COLO668 (cell line): ENCODE data around the gene CCDC141.
"Not testable (repeated sequence)": the region's sequence is repeated elsewhere in the genome, so short reads cannot be mapped to it uniquely, and the experiment has no call there.

Experiments
- DNase-seq: peaks from one replicate; lab custom pipeline; 2025; ENCODE audit not compliant: unreplicated experiment; lab: John Stamatoyannopoulos, UW

Gene CCDC141

DNA sequence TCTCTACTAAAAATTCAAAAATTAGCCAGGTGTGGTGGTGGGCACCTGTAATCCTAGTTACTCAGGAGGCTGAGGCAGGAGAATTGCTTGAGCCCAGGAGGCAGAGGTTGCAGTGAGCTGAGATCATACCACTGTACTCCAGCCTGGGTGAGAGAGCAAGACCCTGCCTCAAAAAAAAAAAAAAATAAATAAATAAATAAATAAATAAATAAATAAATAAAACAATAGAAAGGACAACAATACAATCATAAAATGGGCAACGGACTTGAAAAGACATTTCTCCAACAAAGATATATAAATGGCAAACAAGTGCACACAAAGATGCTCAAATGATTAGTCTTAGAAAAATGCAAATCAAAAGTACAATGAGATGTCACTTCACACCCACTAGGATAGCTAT lies 60.5 kb downstream of the CCDC141 start:
- DNase-seq, result not testable (repeated sequence)

DNA sequence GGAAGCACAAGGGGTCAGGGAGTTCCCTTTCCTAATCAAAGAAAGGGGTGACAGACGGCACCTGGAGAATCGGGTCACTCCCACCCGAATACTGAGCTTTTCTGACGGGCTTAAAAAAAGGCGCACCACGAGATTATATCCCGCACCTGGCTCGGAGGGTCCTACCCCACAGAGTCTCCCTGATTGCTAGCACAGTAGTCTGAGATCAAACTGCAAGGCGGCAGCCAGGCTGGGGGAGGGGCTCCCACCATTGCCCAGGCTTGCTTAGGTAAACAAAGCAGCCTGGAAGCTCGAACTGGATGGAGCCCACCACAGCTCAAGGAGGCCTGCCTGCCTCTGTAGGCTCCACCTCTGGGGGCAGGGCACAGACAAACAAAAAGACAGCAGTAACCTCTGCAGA lies 67.3 kb downstream of the CCDC141 start:
- not testable (repeated sequence) for DNase-seq

DNA sequence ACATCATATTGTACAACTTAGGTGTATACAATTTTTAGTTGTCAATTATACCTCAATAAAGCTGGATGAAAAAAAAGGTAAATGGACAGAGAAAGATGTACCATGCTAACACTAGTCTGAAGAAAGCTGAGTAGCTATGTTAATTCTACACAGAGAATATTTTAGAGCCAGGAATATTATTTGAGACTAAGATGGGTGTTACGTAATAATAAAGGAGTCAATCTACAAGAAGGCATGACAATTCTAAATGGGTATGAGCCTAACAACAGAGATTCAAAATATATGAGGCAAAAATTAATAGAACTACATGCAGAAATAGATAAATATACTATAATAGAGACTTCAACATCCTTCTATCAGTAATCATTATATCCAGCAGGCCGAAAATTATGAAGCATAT lies 69.1 kb downstream of the CCDC141 start:
- no peak for DNase-seq

GRCh38 chr2:178978667-178979066 lies 71.3 kb downstream of the CCDC141 start:
- no peak for DNase-seq

GRCh38 chr2:178976351-178976750 lies 73.6 kb downstream of the CCDC141 start:
- DNase-seq, result no peak

GRCh38 chr2:178962805-178963433 lies 87.0 kb downstream of the CCDC141 start:
- no peak for DNase-seq

DNA sequence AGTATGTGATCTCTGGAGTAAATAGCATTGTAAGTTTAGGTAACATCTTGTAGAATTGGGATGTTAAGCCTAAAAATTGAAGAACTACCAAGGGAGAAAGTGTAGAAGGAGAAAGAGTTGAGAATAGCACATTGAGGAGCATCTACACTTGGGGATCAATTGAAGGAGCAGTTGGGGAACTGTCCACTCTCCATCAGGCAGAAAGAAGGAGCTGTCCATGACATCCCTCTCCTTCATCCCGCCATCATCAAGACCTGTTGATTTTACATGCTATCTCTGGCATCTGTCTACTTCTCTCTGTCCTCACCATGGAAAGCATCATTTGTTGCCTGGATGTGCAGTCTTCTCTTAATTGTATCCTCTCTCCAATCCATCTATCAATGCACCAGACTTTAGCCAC lies 87.8 kb downstream of the CCDC141 start:
- DNase-seq, result no peak

DNA sequence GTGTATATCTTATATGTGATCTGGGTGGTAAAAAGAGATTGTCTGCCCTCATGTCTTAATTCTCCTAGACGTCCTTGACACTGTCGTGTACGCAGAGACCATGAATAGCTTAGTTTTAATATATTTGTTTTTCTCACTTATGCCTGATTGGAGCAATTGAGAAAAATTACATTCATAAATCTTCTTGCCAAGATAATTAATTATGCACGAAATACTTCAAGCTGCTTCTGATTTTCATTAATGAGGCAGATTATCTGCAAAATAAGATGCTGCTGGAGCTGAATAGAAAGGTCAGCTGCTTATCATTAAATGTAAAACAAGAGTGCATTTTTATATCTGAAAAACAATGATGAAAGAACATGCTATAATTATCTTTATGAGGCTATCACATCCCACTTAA lies 95.9 kb downstream of the CCDC141 start:
- no peak for DNase-seq

GRCh38 chr2:178951266-178952006 lies 98.5 kb downstream of the CCDC141 start:
- DNase-seq, result no peak

DNA sequence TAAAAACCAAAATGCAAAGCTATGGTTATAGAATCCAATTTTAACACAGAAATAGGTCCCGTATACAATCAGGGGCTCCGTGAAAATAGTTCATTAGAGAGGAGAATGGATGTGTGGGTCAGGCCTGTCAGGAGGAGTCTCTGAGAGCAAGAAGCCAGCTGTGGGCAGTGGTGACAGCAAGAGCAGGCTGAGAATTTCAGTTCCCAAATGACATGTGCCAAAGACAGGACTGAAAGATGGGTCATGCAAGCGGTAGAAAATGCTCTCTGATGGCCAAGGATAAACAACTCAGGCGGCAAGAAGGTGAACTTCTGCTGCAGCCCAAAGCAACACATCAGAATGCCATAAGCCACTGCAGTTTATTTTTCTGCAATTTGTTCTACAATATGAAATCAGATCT lies 100.4 kb downstream of the CCDC141 start:
- no peak for DNase-seq

DNA sequence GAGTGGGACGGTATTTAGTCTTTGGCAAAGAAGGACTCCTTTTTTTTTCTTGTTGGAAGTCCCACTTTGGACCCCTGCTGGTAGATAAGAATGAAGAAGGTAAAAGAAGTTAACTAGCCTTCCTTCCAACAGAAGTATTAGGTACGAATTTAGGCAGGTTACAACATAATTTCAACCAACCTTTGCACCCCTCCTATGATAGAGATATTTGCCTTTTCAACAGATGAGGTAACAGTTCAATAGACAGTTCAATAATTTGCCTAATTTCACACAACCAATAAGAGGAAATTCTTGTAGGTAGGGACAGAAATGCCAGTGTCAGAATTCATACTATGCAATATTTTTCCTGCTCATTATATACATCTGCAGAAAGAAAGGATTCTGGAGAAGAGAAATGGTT lies 100.8 kb downstream of the CCDC141 start:
- no peak for DNase-seq

- DNase-seq, result no peak
These were observed 102.9 kb downstream of the CCDC141 start for GRCh38 chr2:178947006-178947405.

DNA sequence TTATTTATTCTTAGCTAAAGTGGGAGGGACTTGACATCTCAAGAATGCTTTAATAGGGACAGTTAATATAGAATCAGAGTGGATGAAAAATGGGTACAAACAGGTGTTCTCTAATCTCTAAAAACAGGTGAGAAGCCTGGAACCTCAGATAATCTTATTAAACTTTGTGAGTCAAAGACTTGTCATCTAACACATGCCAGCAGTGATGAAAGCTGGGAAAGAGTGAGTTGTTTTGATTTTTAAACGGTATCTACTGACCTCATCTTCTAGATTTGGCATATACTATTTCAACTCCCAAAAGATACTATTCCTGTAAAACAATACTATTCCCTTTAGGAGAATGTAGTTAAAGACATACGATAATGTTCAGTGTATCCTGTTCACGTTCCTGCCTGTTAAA lies 103.4 kb downstream of the CCDC141 start:
- no peak for DNase-seq

DNA sequence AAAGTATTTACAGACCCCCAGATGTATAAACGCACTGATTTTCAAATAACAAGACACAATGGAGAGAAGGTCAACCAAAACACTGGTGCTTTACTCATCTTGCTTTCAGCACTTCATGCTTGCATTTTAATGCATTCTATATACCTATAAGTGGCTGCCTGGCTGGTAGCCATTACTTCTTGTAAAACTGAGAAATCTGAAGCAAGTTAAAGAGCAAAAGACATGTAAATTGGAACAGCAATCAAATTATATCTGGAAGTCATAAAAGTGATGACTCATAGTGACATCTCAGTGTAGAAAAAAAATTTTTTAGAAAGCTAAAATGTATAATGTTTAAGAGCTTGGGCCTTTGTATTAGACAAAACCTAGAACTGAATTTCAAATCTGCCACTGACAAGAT lies 106.2 kb downstream of the CCDC141 start:
- DNase-seq, result no peak

DNA sequence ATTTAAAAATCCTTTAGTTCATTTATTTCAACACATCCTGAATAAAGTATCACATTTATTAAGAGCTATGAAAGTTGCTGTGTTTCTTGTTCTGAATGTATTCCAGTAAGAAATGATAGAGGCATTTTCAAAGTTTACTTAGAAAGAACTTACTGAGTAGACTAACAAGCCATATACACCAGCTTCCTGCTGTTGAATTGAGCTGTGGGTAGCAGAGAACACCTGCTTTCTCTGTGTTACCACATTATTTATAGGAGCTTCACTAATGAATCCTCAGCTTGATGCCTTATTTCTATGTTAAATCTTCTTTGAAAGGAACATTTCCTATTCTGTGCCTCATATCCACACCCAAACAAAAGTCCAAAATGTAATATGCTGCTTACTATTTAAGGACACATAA lies 115.4 kb downstream of the CCDC141 start:
- no peak for DNase-seq

GRCh38 chr2:178933493-178933892 lies 116.4 kb downstream of the CCDC141 start:
- no peak for DNase-seq

DNA sequence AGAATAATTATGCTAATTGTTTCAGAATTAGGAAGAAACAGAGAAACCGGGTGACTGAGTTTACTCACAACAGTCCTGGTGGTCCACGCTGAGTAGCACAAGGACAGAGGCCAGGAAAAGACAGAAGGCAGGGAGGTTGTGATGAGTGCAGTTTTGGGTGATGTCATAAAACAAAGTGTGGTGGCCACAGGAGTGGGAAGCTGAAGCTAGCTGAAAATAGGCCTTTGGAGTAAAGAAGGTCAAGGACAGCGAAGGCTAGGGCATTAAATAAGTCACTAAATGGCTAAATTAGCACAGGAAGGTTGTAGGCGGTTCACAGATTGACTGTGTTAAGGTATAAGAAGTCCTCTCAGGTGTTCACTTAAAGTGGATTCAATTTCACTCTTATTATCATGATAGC lies 121.9 kb downstream of the CCDC141 start:
- DNase-seq, result no peak

- DNase-seq, result no peak
These were observed 122.8 kb downstream of the CCDC141 start for GRCh38 chr2:178927173-178927572.

DNA sequence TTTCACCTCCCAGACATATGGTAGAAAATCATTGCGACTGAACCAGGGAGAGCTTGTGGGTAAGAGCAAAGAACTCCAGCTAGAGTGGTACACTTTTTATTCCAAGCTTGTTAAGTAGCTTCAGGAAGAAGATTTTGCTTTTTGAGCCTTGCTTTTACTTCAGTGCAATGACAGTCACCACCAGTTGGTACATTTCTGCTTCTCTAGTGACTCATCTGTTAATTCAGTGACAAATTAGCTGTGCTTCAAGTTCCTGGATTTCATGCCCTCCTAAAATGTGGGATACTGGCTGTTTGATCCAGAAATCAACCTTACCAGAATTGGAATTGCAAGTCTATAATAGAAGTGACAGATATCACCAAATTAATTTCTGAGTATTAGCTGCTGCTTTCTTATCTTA lies 125.1 kb downstream of the CCDC141 start:
- DNase-seq, result no peak

GRCh38 chr2:178923546-178923945 lies 126.4 kb downstream of the CCDC141 start:
- DNase-seq, result no peak

DNA sequence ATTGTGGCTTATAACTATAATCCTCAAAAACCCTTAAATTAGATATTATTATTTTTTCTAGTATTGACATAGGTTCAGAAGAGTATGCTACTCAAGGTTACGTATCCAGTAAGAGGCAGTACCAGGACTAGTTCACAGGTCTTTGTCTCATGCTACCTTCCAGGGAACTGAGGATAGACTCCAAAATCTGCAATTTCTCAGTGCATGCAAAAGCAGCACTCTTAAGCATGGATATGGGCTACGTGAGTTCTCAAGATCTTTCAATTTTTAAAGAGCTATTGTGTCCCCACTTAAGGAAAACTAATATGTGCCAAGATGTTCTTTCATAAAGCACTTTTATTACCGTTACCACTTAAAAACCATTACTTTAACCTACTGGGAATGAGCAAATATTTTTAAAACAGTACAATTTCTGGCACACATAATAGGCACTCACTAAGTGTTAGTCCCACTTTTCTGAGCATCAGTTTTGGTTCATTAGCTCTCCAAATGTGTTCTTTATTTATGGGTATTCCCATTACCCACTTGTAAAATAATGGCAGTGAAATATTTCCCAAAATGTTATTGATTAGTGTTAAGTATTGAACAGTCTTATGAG lies 128.9 kb downstream of the CCDC141 start:
- no peak for DNase-seq

DNA sequence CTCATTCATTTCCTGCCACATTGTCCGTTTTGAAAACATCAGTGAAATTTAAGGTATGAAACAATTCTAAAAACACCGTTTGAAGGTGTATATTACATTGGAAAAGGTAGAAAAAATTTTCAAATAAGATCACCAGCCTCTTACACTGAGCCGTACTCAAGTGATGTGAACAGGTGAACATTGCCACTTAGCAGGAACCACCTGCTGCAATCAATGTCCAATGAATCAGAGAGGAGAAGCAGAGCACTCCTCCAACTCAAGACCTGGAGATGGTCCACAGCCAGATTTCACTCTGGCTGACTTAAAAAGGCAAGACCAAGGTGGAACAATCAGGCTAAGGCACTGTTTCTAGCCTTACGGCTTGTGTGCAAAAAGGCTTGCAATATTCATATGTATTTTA lies 132.4 kb downstream of the CCDC141 start:
- no peak for DNase-seq
